ENCODE measurements around the gene TEN1.

DNA sequence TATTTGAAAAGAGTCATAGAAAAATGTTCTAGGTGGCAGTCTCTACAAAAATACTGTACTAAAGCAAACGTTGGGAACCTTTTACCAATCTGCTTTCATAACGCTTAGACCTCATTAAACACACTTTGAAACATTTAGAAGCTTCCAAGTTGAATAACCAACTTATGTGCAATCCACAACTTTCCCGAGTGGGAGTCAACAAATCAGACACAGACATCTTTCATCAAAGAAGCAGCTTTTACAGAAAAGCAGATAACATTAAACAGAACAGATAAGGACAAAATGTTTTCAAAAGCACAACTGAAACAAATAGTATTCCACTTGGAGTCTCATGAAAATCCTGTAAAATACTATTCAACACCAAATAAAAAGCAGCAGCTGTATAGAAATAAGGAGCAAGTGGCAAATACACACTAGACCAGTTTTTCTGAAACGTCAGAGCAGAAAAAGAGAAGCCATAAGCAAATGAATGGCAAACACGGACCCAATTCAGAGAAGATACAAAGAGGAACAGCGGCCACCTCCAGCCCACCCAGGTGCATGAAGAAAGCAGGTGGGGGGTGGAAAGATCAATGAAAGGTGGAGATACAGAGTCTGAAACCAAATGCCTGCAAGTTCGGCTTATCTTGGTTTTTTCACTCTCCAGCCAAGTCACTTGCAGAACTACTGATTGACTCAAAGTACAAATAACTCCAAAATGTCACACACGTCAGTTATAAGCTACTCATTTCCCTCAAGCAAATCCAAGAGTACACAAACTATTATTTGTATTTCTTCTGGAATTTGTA is 19.8 kb upstream of the TEN1 start:
- TF ChIP-seq, protein P1, sequence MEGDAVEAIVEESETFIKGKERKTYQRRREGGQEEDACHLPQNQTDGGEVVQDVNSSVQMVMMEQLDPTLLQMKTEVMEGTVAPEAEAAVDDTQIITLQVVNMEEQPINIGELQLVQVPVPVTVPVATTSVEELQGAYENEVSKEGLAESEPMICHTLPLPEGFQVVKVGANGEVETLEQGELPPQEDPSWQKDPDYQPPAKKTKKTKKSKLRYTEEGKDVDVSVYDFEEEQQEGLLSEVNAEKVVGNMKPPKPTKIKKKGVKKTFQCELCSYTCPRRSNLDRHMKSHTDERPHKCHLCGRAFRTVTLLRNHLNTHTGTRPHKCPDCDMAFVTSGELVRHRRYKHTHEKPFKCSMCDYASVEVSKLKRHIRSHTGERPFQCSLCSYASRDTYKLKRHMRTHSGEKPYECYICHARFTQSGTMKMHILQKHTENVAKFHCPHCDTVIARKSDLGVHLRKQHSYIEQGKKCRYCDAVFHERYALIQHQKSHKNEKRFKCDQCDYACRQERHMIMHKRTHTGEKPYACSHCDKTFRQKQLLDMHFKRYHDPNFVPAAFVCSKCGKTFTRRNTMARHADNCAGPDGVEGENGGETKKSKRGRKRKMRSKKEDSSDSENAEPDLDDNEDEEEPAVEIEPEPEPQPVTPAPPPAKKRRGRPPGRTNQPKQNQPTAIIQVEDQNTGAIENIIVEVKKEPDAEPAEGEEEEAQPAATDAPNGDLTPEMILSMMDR (conservative IDR thresholded peaks at IDR 0.05 in 1 of 2, IDR thresholded peaks at IDR 0.05 in 1 of 2; ENCODE audit: low read depth in 1 of 2, low read length in 2 of 2): no peak
- TF ChIP-seq EZH2 (IDR thresholded peaks at IDR 0.05; ENCODE audit: low read length, missing control alignments): no peak
